CD14-positive monocyte (primary cell): ENCODE results near the gene STPG1. TPM values are rescaled to one million over a fixed set of nuclear protein-coding genes. Genes with fewer than 3 reads are reported as not detected.

Source experiments
- DNase-seq, 3 donors: peaks; one replicate each; pipeline ENCODE4 v3.0.0-alpha.2; 2011 to 2022
- H2AFZ ChIP-seq: 2 replicates; pipeline ENCODE4 v1.6.0; 2012; ENCODE audit warnings: mild to moderate bottlenecking, low read depth, low read length, inconsistent platforms; ENCODE audit not compliant: insufficient read depth, poor library complexity, severe bottlenecking
- H3K27ac ChIP-seq, 2 donors: 1 replicate in 1 of 2; 2 replicates in 1 of 2; pipeline ENCODE4 v1.5.1; 2012 to 2013; ENCODE audit warnings: low read length in 2 of 2, control low read depth in 1 of 2, inconsistent platforms in 1 of 2, low read depth in 1 of 2, mild to moderate bottlenecking in 1 of 2
- H3K27me3 ChIP-seq, 2 donors: one replicate each; pipeline versions ENCODE4 v1.6.0 to v1.6.1; 2011 to 2013; ENCODE audit warnings: low read length in 2 of 2; ENCODE audit not compliant: control insufficient read depth in 2 of 2, insufficient read depth in 2 of 2
- H3K36me3 ChIP-seq, 2 donors: replicated peaks in 1 of 2; 1 replicate in 1 of 2; 2 replicates in 1 of 2; pipeline versions ENCODE4 v1.5.1 to v1.6.1; 2012 to 2013; ENCODE audit warnings: low read length in 2 of 2, control low read depth in 1 of 2, inconsistent platforms in 1 of 2, mild to moderate bottlenecking in 1 of 2; ENCODE audit not compliant: insufficient read depth in 2 of 2, control insufficient read depth in 1 of 2
- H3K4me1 ChIP-seq, 2 donors: 1 replicate in 1 of 2; 2 replicates in 1 of 2; pipeline versions ENCODE4 v1.5.1 to v1.6.1; 2012 to 2013; ENCODE audit warnings: low read length in 2 of 2, control low read depth in 1 of 2, inconsistent platforms in 1 of 2, mild to moderate bottlenecking in 1 of 2, moderate library complexity in 1 of 2; ENCODE audit not compliant: insufficient read depth in 2 of 2, control insufficient read depth in 1 of 2
- H3K4me2 ChIP-seq: replicated peaks from 2 replicates; pipeline ENCODE3; 2012; ENCODE audit warnings: low read length, moderate library complexity, mild to moderate bottlenecking; ENCODE audit not compliant: poor library complexity, severe bottlenecking; ENCODE audit errors: extremely low read depth
- H3K4me3 ChIP-seq, 3 experiments: fragments of 200-600 bp in 1 of 3; sonication (generic) in 1 of 3; replicated peaks in 1 of 3; 1 replicate in 2 of 3; 2 replicates in 1 of 3; pipeline ENCODE4 v1.5.1; 2011 to 2013; ENCODE audit warnings: low read length in 3 of 3, mild to moderate bottlenecking in 3 of 3, control low read depth in 2 of 3, low read depth in 2 of 3, inconsistent platforms in 1 of 3, moderate library complexity in 1 of 3
- H3K79me2 ChIP-seq: 2 replicates; pipeline ENCODE4 v1.6.0; 2012; ENCODE audit warnings: mild to moderate bottlenecking, control low read depth, inconsistent platforms, low read length, moderate library complexity; ENCODE audit not compliant: insufficient read depth
- H3K9ac ChIP-seq: 2 replicates; pipeline ENCODE4 v1.6.0; 2017; ENCODE audit warnings: low read length, mild to moderate bottlenecking; ENCODE audit not compliant: insufficient read depth, poor library complexity, severe bottlenecking
- H3K9me3 ChIP-seq, 2 donors: replicated peaks in 1 of 2; 1 replicate in 1 of 2; 2 replicates in 1 of 2; pipeline versions ENCODE4 v1.5.1 to v1.6.1; 2012 to 2013; ENCODE audit warnings: low read length in 2 of 2, control low read depth in 1 of 2; ENCODE audit not compliant: control insufficient read depth in 1 of 2, insufficient read depth in 1 of 2
- H4K20me1 ChIP-seq: 2 replicates; pipeline ENCODE4 v1.6.0; 2012; ENCODE audit warnings: mild to moderate bottlenecking, low read length, control low read depth, moderate library complexity; ENCODE audit not compliant: insufficient read depth
- H3K27ac Mint-ChIP-seq, 7 donors: one replicate each; pipeline ENCODE4 v1.8.0; 2020; ENCODE audit warnings: mild to moderate bottlenecking in 7 of 7, mixed read lengths in 7 of 7, moderate library complexity in 6 of 7, inconsistent platforms in 2 of 7
- H3K27me3 Mint-ChIP-seq, 3 donors: one replicate each; pipeline ENCODE4 v1.8.0; 2021 to 2022; ENCODE audit warnings: low read depth in 3 of 3, mild to moderate bottlenecking in 3 of 3, mixed read lengths in 3 of 3, moderate library complexity in 3 of 3, inconsistent platforms in 1 of 3
- H3K36me3 Mint-ChIP-seq, 2 donors: one replicate each; pipeline ENCODE4 v1.8.0; 2020; ENCODE audit warnings: mixed read lengths in 2 of 2, inconsistent platforms in 1 of 2, mild to moderate bottlenecking in 1 of 2
- H3K4me1 Mint-ChIP-seq: one replicate; pipeline ENCODE4 v1.8.0; 2020; ENCODE audit warnings: mild to moderate bottlenecking, mixed read lengths
- H3K4me3 Mint-ChIP-seq, 2 donors: one replicate each; pipeline ENCODE4 v1.8.0; 2020; ENCODE audit warnings: mild to moderate bottlenecking in 2 of 2, mixed read lengths in 2 of 2, moderate library complexity in 1 of 2
- H3K9me3 Mint-ChIP-seq, 7 donors: one replicate each; pipeline ENCODE4 v1.8.0; 2020 to 2022; ENCODE audit warnings: mixed read lengths in 7 of 7, mild to moderate bottlenecking in 6 of 7, moderate library complexity in 6 of 7, inconsistent platforms in 2 of 7
- CTCF ChIP-seq: fragments of 200-600 bp; IDR thresholded peaks from one replicate; pipeline ENCODE4 v1.8.0; 2022; ENCODE audit warnings: antibody characterized with exemption, mild to moderate bottlenecking
- WGBS: methylation state at CpG from one replicate; pipeline ENCODE4 v1.1.5; 2013; ENCODE audit warnings: missing lambda C conversion rate; ENCODE audit not compliant: insufficient coverage; 5-methylcytosine and 5-hydroxymethylcytosine counted together
- intact Hi-C, 2 donors: fragments of 100-400 bp; cut with micrococcal nuclease; formaldehyde crosslinking; loops; one replicate each; pipeline versions ENCODE4 v1.15.0 to v1.15.1; 2023
- polyA plus RNA-seq, 3 donors: library from polyadenylated mRNA; depleted of rRNA in 1 of 3; unstranded in 2 of 3; stranded (reverse) in 1 of 3; fragments of 300-500 nt in 2 of 3; fragments of >200 nt in 1 of 3; fragmentation: Illumina TruSeq in 2 of 3; gene quantifications; 1 replicate in 2 of 3; 2 replicates in 1 of 3; pipeline ENCODE4 v1.2.3, GENCODE V29; 2012 to 2021

The STPG1 gene
- polyA plus RNA-seq, 3 donors = 0.57 to 0.85 (median 0.60) TPM

DNA sequence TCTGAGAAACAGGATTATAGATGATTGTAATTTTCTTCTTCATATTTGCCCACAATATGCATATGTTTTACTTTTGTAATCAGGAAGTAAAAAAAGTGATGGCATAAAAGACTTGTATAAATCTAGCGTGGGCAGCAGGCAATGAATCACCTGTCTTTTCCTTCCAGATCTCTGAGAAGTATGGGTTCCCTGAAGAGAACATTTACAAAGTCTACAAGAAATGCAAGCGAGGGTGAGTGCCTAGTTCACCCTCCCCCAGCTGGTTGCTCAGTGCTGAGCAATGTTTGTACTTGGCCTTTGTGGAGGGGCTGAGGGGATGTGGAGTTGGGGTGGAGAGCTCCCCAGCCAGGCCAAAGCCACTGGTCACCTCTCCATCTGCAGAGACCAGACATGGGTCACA is 63.7 kb downstream of the STPG1 start:
- H3K27me3 ChIP-seq = no peaks in the 10 kb centered on the region
- no peaks in the 10 kb centered on the region for H3K79me2 ChIP-seq
- no peak overlapping the region for H2AFZ ChIP-seq
- no peak for TF ChIP-seq CTCF
- H3K9ac ChIP-seq = peak overlapping the region; percentile 4
- H3K4me3 Mint-ChIP-seq = no peak overlapping the region
- H3K36me3 Mint-ChIP-seq = no peaks in the 10 kb centered on the region
- H3K4me1 Mint-ChIP-seq = no peaks in the 10 kb centered on the region
- H4K20me1 ChIP-seq = no peaks in the 10 kb centered on the region
- H3K9me3 Mint-ChIP-seq = peaks cover 0 to 2% (median 0%) of the 10 kb centered on the region in 7 donors
- no peaks in the 10 kb centered on the region for H3K9me3 ChIP-seq
- no peaks in the 10 kb centered on the region for H3K4me1 ChIP-seq
- peaks cover 2 to 6% (median 3%) of the 10 kb centered on the region in 3 donors for H3K27me3 Mint-ChIP-seq
- no peak overlapping the region for H3K4me2 ChIP-seq
- intact Hi-C loops = no loop called here
- no peak overlapping the region for H3K27ac Mint-ChIP-seq
- WGBS = no CpG with 5 or more reads among the region's 2 CpGs
- DNase-seq = no peak
- no peak overlapping the region for H3K27ac ChIP-seq
- H3K4me3 ChIP-seq = no peak overlapping the region
- H3K36me3 ChIP-seq = no peaks in the 10 kb centered on the region

DNA sequence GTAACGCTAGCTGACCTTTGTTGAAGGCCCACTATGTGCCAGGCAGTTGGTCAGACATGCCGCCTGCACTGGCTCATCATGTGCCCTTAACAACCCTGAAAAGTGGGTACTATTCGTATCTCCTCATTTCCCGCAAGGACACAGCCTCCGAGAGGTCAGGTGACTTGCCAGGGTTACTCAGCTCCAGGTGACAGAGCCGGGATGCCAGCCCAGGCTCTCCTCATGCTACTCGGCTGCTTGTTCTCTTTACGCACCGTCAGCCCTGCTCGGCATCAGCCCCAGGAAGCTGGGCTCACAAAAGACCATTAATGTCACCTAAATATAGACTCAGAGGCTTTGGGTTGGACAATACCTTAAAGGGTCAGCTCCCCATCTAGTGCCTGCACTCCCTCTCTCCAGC is 65.4 kb downstream of the STPG1 start:
- Histone ChIP-seq H3K36me3 (no peaks in the 10 kb centered on the region), H4K20me1 (no peaks in the 10 kb centered on the region), H3K4me2 (no peak overlapping the region), H3K27me3 (no peaks in the 10 kb centered on the region), H2AFZ (no peak overlapping the region), H3K9me3 (no peaks in the 10 kb centered on the region), H3K4me1 (no peaks in the 10 kb centered on the region), H3K9ac (no peak overlapping the region), H3K79me2 (no peaks in the 10 kb centered on the region), H3K27ac (no peak overlapping the region), H3K4me3 (no peak overlapping the region)
- H3K36me3 Mint-ChIP-seq = no peaks in the 10 kb centered on the region
- peaks cover 0 to 2% (median 0%) of the 10 kb centered on the region in 7 donors for H3K9me3 Mint-ChIP-seq
- no peak overlapping the region for H3K4me3 Mint-ChIP-seq
- no peaks in the 10 kb centered on the region for H3K4me1 Mint-ChIP-seq
- no peak overlapping the region for H3K27ac Mint-ChIP-seq
- WGBS = 92% methylated on average over 10 of the region's 10 CpGs
- peaks cover 2 to 10% (median 3%) of the 10 kb centered on the region in 3 donors for H3K27me3 Mint-ChIP-seq
- intact Hi-C loops = no loop called here
- DNase-seq = no peak
- no peak for TF ChIP-seq CTCF
